GM18526 (cell line): ENCODE measurements around the gene CPA3.

Source experiments
- POLR2A ChIP-seq: IDR thresholded peaks from 3 replicates; pipeline ENCODE4 v1.6.1; 2011; ENCODE audit not compliant: insufficient read length; ENCODE audit errors: extremely low read depth

Gene CPA3

GRCh38 chr3:148889828-148890227 lies 24.7 kb downstream of the CPA3 start:
- TF ChIP-seq POLR2A, result no peak

DNA sequence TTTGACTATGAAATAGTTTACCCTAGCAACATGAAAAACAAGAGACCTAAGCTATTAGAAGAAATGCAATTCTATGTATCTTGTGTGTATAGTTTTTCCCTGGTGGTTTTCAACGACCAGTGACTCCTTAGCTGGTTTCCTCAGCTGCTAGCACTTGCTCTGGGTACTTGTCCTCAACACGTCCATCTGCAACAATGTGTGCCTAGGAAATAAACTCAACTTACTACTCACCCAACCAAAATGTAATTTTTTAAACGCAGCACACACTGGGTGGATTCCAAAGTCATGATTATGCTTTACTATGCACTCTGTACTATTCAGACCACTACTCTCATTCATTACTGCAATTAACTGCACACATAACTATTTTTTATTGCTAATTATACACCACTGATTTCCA lies 31.0 kb downstream of the CPA3 start:
- no peak for TF ChIP-seq POLR2A

DNA sequence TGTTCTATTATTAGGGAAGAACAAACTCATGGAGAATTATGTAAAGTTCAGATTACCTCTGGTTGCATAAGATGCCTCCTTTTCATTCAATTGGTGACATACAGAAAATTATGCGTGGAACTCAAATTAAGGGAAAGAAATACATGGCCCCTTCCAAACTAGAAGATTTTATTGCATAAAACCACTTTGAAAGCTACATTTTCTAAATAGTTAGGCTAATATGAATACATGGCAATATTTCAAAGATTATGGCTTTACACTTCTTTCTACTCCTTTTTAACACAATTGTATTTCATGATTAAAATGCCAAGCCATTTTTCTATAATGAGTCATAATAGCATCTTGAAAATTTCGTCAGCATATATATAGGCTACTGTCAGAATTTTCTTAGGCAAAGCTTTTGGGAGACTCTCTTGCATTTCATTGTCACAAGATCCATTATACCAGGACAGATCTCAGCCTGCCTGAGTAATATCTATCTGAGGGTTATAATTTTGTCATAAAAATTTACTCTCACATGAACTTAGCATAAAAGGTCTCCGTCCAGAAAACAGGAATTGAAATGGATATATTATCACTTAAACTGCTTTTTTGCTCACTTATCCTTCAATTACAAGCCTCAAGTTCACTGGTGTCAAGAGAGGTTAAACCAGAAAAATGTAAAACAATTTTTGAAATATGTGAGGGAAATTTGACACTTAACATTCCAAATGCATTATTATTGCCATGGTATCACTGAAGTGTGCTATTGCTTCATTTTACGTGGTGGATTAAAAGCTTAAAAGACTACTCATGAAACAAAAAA lies 37.1 kb downstream of the CPA3 start:
- no peak for TF ChIP-seq POLR2A

DNA sequence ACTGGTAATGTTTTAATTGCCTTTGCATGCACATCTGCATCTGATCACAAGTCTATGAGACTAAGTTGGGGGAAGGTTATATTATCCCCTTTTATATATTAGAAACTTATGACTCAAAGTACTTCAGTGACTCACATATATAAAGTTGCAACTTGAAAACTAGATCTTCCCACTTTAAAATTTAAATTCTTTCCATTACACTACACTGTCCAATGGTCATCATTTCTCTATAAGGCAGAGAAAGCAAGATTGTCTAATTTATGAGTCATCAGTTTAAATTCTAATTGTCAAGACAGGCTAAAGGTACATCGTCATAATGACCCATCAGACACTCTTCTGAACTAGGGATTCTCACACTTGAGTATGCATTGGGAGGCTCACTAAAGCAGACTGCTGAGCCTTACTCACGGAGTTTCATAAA lies 37.9 kb downstream of the CPA3 start:
- no peak for TF ChIP-seq POLR2A

GRCh38 chr3:148903941-148904340 lies 38.8 kb downstream of the CPA3 start:
- TF ChIP-seq POLR2A, result no peak

DNA sequence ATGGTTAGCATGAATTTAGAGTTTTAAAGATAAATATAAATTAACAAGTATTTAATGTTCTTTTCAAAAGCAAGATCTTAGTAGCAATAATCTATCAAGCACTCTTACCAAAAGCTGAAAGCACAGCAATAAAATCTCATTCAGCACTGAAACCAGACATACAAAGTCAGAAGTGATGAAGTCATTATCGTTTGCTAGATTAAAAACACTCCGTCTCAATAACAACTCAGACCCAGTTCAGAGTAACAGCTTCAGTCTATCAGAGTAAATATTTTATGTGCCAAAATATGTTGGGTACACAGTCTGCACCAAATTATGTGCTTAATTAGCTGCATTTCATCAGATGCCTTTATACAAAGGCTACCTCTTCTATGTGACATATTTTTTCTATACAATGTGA lies 41.6 kb downstream of the CPA3 start:
- TF ChIP-seq POLR2A, result no peak

GRCh38 chr3:148911173-148911572 lies 46.1 kb downstream of the CPA3 start:
- TF ChIP-seq POLR2A, result no peak

- no peak for TF ChIP-seq POLR2A
Measured at GRCh38 chr3:148911592-148911991, 46.5 kb downstream of the CPA3 start.

DNA sequence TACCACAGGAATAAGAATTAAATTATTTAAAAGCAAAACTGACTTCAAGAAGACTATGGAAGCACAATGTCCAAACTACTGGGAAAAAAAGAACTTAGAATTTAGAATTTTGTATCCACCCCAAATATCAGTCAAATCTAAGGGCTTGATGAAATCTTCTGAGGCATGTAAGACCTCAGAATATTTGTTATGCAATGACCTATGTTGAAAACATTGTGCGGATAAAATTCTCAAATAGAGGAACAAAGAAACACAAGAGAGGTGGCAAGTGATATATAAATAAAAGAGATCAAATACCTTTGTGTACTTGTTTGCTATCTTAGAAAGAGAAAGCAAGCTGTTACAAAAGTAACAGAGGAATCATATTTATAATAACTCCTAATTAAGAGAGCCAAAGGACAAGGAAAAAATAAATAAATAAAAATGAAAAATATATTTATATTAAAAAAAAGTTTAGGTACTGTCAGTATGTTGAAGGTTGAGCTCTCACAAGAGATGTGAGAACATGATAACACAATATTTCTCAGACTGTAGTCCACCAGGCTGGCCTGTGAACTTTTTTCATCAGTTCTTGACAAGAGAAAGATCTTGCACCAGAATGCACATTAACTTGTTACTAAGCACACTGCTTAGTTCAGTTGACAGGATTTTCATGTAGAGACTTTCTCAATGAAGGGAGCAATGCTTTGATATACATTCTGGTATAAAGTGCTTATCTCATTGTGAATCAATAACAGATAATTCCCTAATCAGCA lies 50.0 kb downstream of the CPA3 start:
- no peak for TF ChIP-seq POLR2A

DNA sequence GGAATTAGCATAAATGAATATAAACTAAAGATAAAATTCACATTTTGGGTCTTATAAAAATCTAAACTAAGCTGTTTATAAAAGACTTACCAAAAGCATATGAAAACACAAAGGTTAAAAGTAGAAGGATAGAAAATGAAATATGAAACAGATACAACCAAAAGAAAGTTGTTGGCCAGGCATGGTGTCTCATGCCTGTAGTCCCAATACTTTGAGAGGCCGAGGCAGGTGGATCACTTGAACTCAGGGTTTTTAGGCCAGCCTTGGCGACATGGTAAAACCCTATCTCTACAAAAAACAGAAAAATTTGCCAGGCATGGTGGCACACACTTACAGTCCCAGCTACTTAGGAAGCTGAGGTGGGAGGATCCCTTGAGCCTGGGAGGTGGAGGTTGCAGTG lies 51.0 kb downstream of the CPA3 start:
- TF ChIP-seq POLR2A, result no peak

DNA sequence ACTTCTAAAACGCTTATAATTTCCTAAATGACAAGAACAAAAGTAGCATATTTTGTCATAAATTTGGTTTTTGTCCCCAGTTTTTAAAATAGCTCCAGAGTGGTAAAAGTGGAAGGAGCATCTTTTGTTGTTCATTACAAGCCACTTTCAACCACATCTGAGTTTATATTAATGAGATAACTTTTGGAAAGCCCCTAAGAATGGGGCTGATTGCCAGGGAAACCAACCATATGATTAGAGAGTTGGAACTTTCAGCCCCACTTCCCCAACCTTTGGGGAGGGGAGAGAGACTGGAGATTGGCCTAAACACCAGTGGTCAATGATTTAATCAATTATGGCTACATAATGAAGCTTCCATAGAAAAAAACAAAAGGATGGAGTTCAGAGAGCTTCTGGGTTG lies 57.4 kb downstream of the CPA3 start:
- no peak for TF ChIP-seq POLR2A

DNA sequence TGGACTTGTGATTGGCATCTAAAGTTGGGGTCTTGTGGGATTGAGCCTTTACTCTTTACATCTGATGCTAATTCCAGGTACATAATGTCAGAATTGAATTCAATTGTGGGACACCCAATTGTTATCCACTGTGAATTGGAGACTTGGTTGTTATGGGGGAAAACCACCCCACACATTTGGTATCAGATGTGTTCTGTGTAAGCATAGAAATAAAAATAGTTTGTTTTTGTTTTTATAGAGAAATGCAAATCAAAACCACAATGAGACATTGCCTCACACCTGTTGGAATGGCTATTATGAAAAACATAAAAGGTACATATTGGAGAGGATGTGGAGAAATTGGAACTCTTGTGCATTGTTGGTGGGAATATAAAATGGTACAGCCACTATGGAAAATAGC lies 58.5 kb downstream of the CPA3 start:
- TF ChIP-seq POLR2A, result no peak

DNA sequence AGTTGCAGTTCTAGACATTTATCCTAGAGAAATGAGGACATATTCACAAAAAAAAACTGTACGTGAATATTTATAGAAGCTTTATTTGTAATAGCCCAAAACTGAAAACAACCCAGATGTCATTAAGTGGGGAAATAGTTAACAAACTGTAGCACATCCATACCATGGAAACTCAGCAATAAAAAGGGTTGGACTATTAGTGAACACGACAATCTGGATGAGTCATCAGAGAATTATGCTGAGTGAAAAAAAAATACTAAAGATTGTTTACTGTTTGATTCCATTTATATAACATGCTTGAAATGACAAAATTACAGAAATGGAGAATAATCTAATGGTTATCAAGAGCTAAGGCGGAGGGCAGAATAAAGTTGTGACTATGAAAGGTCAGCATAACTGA lies 59.5 kb downstream of the CPA3 start:
- TF ChIP-seq POLR2A, result no peak

DNA sequence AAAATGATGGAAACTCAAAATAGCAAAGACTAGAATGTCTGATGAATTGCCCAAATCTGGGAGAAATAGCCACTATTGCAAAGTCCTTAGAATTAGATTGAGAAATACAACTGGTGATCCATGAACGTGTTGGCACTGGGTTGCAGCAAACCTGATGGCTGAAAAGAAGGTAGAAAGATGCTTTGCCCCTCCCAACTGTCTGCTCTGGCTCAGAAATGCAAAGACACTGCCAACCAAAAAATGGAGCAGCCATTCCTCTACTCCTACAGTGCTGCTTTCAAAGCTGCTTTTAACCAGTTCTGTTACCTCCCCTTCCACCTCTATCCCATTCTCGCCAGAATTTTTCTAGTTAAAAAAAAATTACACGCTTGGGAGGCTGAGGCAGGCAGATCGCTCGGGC lies 60.7 kb downstream of the CPA3 start:
- no peak for TF ChIP-seq POLR2A

DNA sequence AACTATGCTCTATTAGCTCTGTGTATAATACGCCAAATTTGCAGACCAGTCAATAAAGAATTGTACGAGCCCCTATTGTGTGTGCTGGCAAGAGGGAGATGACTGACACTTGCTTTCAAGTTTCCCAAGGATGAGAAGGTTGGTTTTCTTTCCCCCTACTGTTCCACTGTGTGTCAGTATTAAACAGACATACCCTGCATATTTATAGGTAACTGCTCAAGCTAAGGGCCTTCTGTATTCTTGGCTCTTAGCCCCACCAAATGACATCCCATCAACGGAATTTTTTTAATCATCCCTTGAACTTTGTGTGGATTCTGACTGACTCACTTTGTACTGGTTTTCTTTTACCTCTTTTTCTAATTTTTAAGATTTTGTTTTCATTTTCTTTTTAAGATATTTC lies 65.7 kb downstream of the CPA3 start:
- no peak for TF ChIP-seq POLR2A

GRCh38 chr3:148931574-148931973 lies 66.5 kb downstream of the CPA3 start:
- TF ChIP-seq POLR2A, result no peak
